SU-DHL-6 (cell line): Measurements from ENCODE around the gene CCDC86.

ENCODE experiments used
- EZH2phosphoT487 ChIP-seq: fragments of 200-600 bp; sonication (generic), shearing (Covaris generic); conservative IDR thresholded peaks from 2 replicates; pipeline ENCODE4 v1.6.1; 2018; ENCODE audit warnings: mild to moderate bottlenecking, antibody characterized with exemption, low read length, moderate library complexity, mixed read lengths
- TF ChIP-seq, protein P1 (sequence below): fragments of 200-600 bp; sonication (generic); IDR thresholded peaks from one replicate; pipeline ENCODE4 v1.5.1; 2017; ENCODE audit warnings: antibody characterized with exemption, mild to moderate bottlenecking, low read length, moderate library complexity; ENCODE audit not compliant: insufficient read depth, poor library complexity, severe bottlenecking

DNA sequence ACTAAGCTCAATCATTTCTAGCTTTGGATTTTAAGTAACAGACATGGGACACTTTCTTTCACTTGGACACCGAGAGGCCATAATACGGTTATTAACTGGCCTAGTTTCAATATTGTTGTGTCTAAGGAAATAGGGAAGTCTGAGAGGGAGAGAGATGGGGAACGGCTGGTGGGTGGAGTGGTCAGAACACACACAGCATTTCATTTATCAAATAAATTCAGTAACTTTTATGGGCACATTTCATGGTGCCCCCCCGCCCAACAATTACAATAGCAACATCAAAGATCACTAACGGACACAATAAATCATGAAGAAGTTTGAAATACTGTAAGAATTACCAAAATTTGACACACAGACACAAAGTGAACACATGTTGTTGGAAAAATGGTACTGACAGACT, 53.8 kb downstream of the CCDC86 start:
- TF ChIP-seq, protein P1, sequence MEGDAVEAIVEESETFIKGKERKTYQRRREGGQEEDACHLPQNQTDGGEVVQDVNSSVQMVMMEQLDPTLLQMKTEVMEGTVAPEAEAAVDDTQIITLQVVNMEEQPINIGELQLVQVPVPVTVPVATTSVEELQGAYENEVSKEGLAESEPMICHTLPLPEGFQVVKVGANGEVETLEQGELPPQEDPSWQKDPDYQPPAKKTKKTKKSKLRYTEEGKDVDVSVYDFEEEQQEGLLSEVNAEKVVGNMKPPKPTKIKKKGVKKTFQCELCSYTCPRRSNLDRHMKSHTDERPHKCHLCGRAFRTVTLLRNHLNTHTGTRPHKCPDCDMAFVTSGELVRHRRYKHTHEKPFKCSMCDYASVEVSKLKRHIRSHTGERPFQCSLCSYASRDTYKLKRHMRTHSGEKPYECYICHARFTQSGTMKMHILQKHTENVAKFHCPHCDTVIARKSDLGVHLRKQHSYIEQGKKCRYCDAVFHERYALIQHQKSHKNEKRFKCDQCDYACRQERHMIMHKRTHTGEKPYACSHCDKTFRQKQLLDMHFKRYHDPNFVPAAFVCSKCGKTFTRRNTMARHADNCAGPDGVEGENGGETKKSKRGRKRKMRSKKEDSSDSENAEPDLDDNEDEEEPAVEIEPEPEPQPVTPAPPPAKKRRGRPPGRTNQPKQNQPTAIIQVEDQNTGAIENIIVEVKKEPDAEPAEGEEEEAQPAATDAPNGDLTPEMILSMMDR: no peak
- no peak for TF ChIP-seq EZH2phosphoT487
